ENCODE data around the gene EGFL7.

GRCh38 chr9:136660971-136661550, 1.7 kb upstream of the EGFL7 start:
- TF ChIP-seq CTCF (conservative IDR thresholded peaks at IDR 0.05) (no peak), EZH2 (IDR thresholded peaks at IDR 0.05; ENCODE audit: low read depth) (no peak)
